Neural cell (in vitro differentiated cells): Measurements from ENCODE around the gene C1QTNF8.

ENCODE experiments used
- CTCF ChIP-seq: fragments of 450-650 bp; IDR thresholded peaks from 2 replicates; pipeline ENCODE4 v1.5.1; 2014; ENCODE audit warnings: antibody characterized with exemption, mild to moderate bottlenecking, moderate library complexity; ENCODE audit not compliant: poor library complexity, severe bottlenecking
- TAF1 ChIP-seq: IDR thresholded peaks from 2 replicates; pipeline ENCODE4 v1.6.1; 2012; ENCODE audit warnings: low read depth

GRCh38 chr16:1049976-1050247 lies 46.1 kb downstream of the C1QTNF8 start:
- TF ChIP-seq CTCF (no peak), TAF1 (no peak)
